ENCODE results near the gene CPNE4. TPM values are rescaled to one million over a fixed set of nuclear protein-coding genes. Genes with fewer than 3 reads are reported as not detected.
A peak's percentile ranks its signal among the peaks of the same experiment; 100 is the strongest.

CPNE4 gene
- total and polyA plus RNA-seq, 2 donors from 2014 or later: 0.79 to 1.2 TPM

DNA sequence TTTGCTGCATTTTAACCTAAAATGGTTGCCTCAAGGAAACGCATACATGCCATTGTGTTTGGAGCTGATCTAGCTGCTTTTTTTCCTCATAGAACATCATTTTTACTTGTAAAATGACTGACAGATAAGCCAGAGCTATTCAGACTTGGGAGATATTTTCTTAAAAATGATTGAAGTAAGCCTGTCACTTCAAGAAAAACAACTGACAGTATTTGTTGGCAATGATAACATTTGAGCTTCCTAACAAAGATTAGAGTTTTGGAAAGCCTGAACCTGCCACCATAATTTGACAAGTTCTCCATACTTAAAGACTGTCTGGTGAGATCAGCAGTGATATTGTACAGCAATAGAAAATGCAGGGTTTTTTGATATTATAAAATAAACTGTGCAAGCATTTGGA, 504.4 kb downstream of the CPNE4 start:
- H3K27ac ChIP-seq (ENCODE audit: low read depth in 2 of 2, low read length in 2 of 2): no peak overlapping the region
- intact Hi-C loops (cut with DNase I): no loop called here
- no peaks in the 10 kb centered on the region for H3K4me1 ChIP-seq (ENCODE audit: control insufficient read depth in 2 of 3, insufficient read depth in 2 of 3, low read depth in 1 of 3, low read length in 3 of 3)
- FAIRE-seq: no peak
- no peak overlapping the region for H3K4me3 ChIP-seq (ENCODE audit: low read length in 3 of 3)
- DNase-seq: no peak
- H3K9me3 ChIP-seq (ENCODE audit: control insufficient read depth in 2 of 3, insufficient read depth in 1 of 3, low read length in 3 of 3): no peaks in the 10 kb centered on the region
- H3K36me3 ChIP-seq (ENCODE audit: control insufficient read depth in 2 of 3, insufficient read depth in 3 of 3, low read length in 3 of 3): no peaks in the 10 kb centered on the region
- H3K27me3 ChIP-seq (ENCODE audit: control insufficient read depth, insufficient read depth, low read length): no peaks in the 10 kb centered on the region
- H3K9ac ChIP-seq (ENCODE audit: low read length in 3 of 3): no peak overlapping the region
- TF ChIP-seq, protein P1, sequence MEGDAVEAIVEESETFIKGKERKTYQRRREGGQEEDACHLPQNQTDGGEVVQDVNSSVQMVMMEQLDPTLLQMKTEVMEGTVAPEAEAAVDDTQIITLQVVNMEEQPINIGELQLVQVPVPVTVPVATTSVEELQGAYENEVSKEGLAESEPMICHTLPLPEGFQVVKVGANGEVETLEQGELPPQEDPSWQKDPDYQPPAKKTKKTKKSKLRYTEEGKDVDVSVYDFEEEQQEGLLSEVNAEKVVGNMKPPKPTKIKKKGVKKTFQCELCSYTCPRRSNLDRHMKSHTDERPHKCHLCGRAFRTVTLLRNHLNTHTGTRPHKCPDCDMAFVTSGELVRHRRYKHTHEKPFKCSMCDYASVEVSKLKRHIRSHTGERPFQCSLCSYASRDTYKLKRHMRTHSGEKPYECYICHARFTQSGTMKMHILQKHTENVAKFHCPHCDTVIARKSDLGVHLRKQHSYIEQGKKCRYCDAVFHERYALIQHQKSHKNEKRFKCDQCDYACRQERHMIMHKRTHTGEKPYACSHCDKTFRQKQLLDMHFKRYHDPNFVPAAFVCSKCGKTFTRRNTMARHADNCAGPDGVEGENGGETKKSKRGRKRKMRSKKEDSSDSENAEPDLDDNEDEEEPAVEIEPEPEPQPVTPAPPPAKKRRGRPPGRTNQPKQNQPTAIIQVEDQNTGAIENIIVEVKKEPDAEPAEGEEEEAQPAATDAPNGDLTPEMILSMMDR (IDR thresholded peaks at IDR 0.05; ENCODE audit: borderline replicate concordance, extremely low read depth, insufficient read depth): no peak

GRCh38 chr3:131526801-131527347, 507.9 kb downstream of the CPNE4 start:
- TF ChIP-seq, protein P1 (IDR thresholded peaks at IDR 0.05; ENCODE audit: borderline replicate concordance, extremely low read depth, insufficient read depth): peak; percentile 27
- FAIRE-seq (no peak), DNase-seq (peak; percentile 74 to 90 (median 87))
- Histone ChIP-seq H3K36me3 (ENCODE audit: control insufficient read depth in 2 of 3, insufficient read depth in 3 of 3, low read length in 3 of 3) (no peaks in the 10 kb centered on the region), H3K4me1 (ENCODE audit: control insufficient read depth in 2 of 3, insufficient read depth in 2 of 3, low read depth in 1 of 3, low read length in 3 of 3) (no peaks in the 10 kb centered on the region), H3K4me3 (ENCODE audit: low read length in 3 of 3) (peak overlapping the region; percentile 39 to 61 (median 56)), H3K9ac (ENCODE audit: low read length in 3 of 3) (peak overlapping the region in 1 of 3 donors; percentile 41), H3K27ac (ENCODE audit: low read depth in 2 of 2, low read length in 2 of 2) (no peak overlapping the region), H3K27me3 (ENCODE audit: control insufficient read depth, insufficient read depth, low read length) (no peaks in the 10 kb centered on the region), H3K9me3 (ENCODE audit: control insufficient read depth in 2 of 3, insufficient read depth in 1 of 3, low read length in 3 of 3) (no peaks in the 10 kb centered on the region)
- intact Hi-C loops (cut with DNase I): no loop called here

- no peak overlapping the region for H3K4me3 ChIP-seq (ENCODE audit: low read length in 3 of 3)
- TF ChIP-seq, protein P1 (IDR thresholded peaks at IDR 0.05; ENCODE audit: borderline replicate concordance, extremely low read depth, insufficient read depth): no peak
- FAIRE-seq (no peak), DNase-seq (no peak)
- no peaks in the 10 kb centered on the region for H3K4me1 ChIP-seq (ENCODE audit: control insufficient read depth in 2 of 3, insufficient read depth in 2 of 3, low read depth in 1 of 3, low read length in 3 of 3)
- H3K27me3 ChIP-seq (ENCODE audit: control insufficient read depth, insufficient read depth, low read length): no peaks in the 10 kb centered on the region
- no peak overlapping the region for H3K27ac ChIP-seq (ENCODE audit: low read depth in 2 of 2, low read length in 2 of 2)
- H3K9ac ChIP-seq (ENCODE audit: low read length in 3 of 3): no peak overlapping the region
- H3K36me3 ChIP-seq (ENCODE audit: control insufficient read depth in 2 of 3, insufficient read depth in 3 of 3, low read length in 3 of 3): no peaks in the 10 kb centered on the region
- intact Hi-C loops (cut with DNase I): no loop called here
- H3K9me3 ChIP-seq (ENCODE audit: control insufficient read depth in 2 of 3, insufficient read depth in 1 of 3, low read length in 3 of 3): no peaks in the 10 kb centered on the region
Observed at GRCh38 chr3:131518680-131519079, 516.1 kb downstream of the CPNE4 start.

DNA sequence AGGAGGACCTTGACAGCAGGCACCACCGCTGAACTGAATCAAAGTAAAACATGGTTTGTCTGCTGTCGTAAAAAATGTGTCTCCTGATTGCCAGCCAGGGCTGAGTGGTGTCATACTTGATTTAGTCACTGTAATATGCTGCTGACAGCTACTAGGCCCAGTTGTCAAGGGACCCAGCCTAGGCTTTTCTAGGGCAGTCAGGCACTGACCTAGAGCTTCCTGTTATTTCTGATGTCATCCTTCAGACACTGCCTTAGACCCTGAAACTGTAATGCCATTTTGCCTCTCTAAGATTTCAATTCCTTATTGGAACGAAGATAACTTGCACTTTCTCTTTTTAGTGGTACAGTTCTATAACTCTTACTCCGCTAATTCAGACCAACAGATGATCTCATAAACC, 529.4 kb downstream of the CPNE4 start:
- Histone ChIP-seq H3K27ac (ENCODE audit: low read depth in 2 of 2, low read length in 2 of 2) (no peak overlapping the region), H3K4me3 (ENCODE audit: low read length in 3 of 3) (no peak overlapping the region), H3K27me3 (ENCODE audit: control insufficient read depth, insufficient read depth, low read length) (peaks cover 3% of the 10 kb centered on the region), H3K9me3 (ENCODE audit: control insufficient read depth in 2 of 3, insufficient read depth in 1 of 3, low read length in 3 of 3) (no peaks in the 10 kb centered on the region), H3K9ac (ENCODE audit: low read length in 3 of 3) (no peak overlapping the region), H3K4me1 (ENCODE audit: control insufficient read depth in 2 of 3, insufficient read depth in 2 of 3, low read depth in 1 of 3, low read length in 3 of 3) (peaks cover 0 to 7% (median 4%) of the 10 kb centered on the region in 3 donors), H3K36me3 (ENCODE audit: control insufficient read depth in 2 of 3, insufficient read depth in 3 of 3, low read length in 3 of 3) (peaks cover 0 to 6% (median 0%) of the 10 kb centered on the region in 3 donors)
- no peak for DNase-seq
- intact Hi-C loops (cut with DNase I): no loop called here
- FAIRE-seq: no peak
- TF ChIP-seq, protein P1 (IDR thresholded peaks at IDR 0.05; ENCODE audit: borderline replicate concordance, extremely low read depth, insufficient read depth): no peak

Data from kidney (tissue), 14 donors.